ENCODE data around the gene DOLPP1.

Gene DOLPP1

DNA sequence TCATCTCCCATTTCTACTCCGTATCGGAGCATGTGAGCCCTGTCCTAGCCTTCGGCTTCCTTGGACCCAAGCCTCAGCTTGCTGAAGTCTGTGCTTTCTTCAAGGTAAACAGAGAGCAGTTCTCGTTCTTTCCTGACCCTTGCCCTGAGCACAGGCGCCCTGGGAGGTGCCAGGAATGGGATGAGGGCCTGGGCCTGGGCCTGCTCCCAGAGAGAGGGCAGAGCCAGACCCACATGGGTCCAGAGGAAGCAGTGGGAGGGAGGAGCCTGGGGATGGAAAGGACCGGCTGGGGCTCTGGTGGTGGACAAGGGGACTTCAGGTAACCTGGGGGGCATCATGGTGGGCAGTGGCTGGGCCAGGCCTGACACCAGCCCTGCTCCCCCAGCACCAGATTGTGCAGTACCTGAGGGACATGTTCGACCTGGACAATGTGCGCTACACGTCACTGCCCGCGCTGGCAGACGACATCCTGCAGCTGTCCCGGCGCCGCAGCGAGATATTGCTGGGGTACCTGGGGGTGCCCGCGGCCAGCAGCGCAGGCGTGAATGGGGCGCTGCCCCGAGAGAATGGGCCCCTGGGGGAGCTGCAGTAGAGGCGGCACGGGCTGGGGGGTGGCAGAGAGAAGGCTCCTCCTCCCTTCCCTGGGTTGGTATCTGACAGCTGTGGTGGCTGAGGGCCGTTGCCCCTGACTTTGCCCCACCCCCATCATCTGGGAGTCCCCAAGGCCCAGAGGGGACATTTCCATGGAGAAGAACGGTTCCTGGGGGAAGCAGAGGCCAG is 10.9 kb upstream of the DOLPP1 start:
- no peak overlapping the region for H3K27ac ChIP-seq
- H3K79me2 ChIP-seq (ENCODE audit: insufficient read depth, low read depth), result no peaks in the 10 kb centered on the region
- no peaks in the 10 kb centered on the region for H3K27me3 ChIP-seq (ENCODE audit: insufficient read depth, low read depth)
- H3K4me1 ChIP-seq (ENCODE audit: low read depth, poor library complexity, severe bottlenecking), result no peaks in the 10 kb centered on the region
- H3K36me3 ChIP-seq (ENCODE audit: insufficient read depth), result no peaks in the 10 kb centered on the region
- H4K20me1 ChIP-seq (ENCODE audit: insufficient read depth), result no peaks in the 10 kb centered on the region
- no peak for TF ChIP-seq CTCF (conservative IDR thresholded peaks at IDR 0.05; ENCODE audit: low read depth, low read length)
- H2AFZ ChIP-seq (ENCODE audit: low read depth), result no peak overlapping the region
- H3K4me3 ChIP-seq (IDR thresholded peaks at IDR 0.05; ENCODE audit: insufficient read depth, low read depth, low read length), result no peak overlapping the region
- no peak overlapping the region for H3K4me2 ChIP-seq
- H3K9ac ChIP-seq, result no peak overlapping the region

DNA sequence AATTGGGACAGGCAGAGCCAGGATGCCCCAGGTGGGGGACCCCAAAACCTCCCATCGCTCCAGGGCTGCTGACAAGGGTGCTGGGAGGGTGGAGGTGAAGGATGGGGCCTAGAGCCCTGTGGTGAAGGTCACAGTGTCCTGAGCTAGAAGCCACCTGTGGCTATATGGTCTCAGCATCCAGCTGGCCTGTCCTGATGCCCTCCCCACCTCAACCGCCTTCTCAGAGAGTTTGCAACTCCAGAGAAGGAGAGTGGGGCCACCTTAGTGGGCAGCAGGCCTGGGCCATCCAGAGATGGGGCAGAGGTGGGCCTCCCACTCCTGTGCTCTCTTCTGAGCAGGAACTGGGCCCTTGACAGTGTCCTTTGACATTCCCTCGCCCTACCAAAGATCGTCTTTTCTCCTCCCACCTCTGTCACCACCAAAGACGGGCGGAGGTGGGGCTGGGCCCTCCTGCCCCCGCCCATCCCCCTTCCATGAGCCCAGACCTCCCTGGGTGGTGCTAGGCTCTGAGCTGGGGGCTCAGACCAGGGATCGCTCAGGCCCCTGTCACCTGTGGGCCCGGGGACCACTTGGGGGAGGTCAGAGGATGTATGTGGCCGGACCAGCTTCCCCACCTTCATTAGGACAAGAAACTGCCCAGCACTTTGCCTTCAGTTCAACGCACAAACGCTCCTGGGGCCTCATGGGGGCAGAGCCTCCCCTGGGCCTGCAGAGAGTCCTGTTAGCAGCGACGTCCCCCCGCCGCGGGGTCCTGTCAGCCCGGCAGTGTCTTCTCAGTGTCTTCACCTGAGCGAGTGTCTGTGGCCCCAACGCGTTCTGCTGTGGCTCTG is 10.0 kb upstream of the DOLPP1 start:
- H3K27me3 ChIP-seq (ENCODE audit: insufficient read depth, low read depth), result no peaks in the 10 kb centered on the region
- H3K4me3 ChIP-seq (IDR thresholded peaks at IDR 0.05; ENCODE audit: insufficient read depth, low read depth, low read length), result no peak overlapping the region
- H3K27ac ChIP-seq, result no peak overlapping the region
- H4K20me1 ChIP-seq (ENCODE audit: insufficient read depth), result no peaks in the 10 kb centered on the region
- no peaks in the 10 kb centered on the region for H3K4me1 ChIP-seq (ENCODE audit: low read depth, poor library complexity, severe bottlenecking)
- no peak overlapping the region for H3K4me2 ChIP-seq
- H2AFZ ChIP-seq (ENCODE audit: low read depth), result no peak overlapping the region
- H3K9ac ChIP-seq, result no peak overlapping the region
- no peaks in the 10 kb centered on the region for H3K36me3 ChIP-seq (ENCODE audit: insufficient read depth)
- no peaks in the 10 kb centered on the region for H3K79me2 ChIP-seq (ENCODE audit: insufficient read depth, low read depth)
- TF ChIP-seq CTCF (conservative IDR thresholded peaks at IDR 0.05; ENCODE audit: low read depth, low read length), result no peak

DNA sequence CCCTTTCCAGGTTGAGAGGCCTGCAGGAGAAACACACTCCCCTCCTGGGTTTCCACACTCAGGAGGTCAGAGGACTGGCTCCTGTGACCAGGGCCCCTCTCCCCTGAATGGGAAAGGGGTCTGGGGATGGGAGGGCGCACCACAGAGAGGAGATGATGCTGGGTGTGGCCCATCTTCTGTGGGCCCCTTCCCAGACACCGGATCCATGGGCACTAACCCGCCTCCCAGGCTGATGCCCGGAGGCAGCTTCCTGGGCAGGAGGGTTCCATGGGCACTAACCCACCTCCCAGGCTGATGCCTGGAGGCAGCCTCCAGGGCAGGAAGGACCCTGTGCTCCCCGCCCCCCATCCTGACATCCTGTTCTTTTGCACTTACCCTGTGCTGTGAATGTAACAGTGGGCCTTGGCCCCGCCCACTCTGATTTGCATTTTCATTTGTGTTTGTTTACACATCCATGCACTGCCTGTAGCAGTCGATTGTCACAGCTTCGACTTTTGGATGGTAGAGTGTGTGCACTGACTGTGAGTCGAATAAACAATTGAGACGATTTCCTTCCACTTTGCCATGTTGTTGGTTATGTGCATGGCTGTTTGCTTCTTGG is 9.3 kb upstream of the DOLPP1 start:
- Histone ChIP-seq H3K4me3 (IDR thresholded peaks at IDR 0.05; ENCODE audit: insufficient read depth, low read depth, low read length) (no peak overlapping the region), H3K27ac (no peak overlapping the region), H4K20me1 (ENCODE audit: insufficient read depth) (no peaks in the 10 kb centered on the region), H3K4me1 (ENCODE audit: low read depth, poor library complexity, severe bottlenecking) (no peaks in the 10 kb centered on the region), H3K79me2 (ENCODE audit: insufficient read depth, low read depth) (no peaks in the 10 kb centered on the region), H3K27me3 (ENCODE audit: insufficient read depth, low read depth) (no peaks in the 10 kb centered on the region), H3K4me2 (no peak overlapping the region), H3K9ac (no peak overlapping the region), H3K36me3 (ENCODE audit: insufficient read depth) (no peaks in the 10 kb centered on the region), H2AFZ (ENCODE audit: low read depth) (no peak overlapping the region)
- TF ChIP-seq CTCF (conservative IDR thresholded peaks at IDR 0.05; ENCODE audit: low read depth, low read length), result no peak

DNA sequence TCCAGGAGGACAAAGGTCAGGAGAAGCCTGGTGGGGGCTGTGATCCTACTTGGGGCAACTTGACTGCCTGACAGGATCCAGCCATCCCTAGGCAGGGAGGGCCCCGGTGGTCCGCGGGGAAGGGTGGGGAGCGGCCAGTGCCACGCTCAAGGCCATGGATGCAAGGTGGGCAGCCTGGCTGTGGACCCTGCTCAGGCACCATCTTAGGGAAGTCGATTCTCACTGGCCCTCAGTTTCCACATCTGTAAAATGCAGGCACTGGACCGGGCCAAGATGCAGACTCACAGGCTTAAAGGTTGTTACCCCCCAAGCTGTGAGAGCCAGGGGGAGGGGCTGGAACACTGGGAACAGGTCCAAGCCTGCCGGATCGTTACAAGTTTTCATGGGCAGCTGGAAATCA is 8.7 kb upstream of the DOLPP1 start:
- no peaks in the 10 kb centered on the region for H3K36me3 ChIP-seq (ENCODE audit: insufficient read depth)
- H3K9ac ChIP-seq, result no peak overlapping the region
- H4K20me1 ChIP-seq (ENCODE audit: insufficient read depth), result no peaks in the 10 kb centered on the region
- no peaks in the 10 kb centered on the region for H3K79me2 ChIP-seq (ENCODE audit: insufficient read depth, low read depth)
- TF ChIP-seq CTCF (conservative IDR thresholded peaks at IDR 0.05; ENCODE audit: low read depth, low read length), result no peak
- H3K27ac ChIP-seq, result no peak overlapping the region
- H3K4me1 ChIP-seq (ENCODE audit: low read depth, poor library complexity, severe bottlenecking), result no peaks in the 10 kb centered on the region
- no peak overlapping the region for H3K4me3 ChIP-seq (IDR thresholded peaks at IDR 0.05; ENCODE audit: insufficient read depth, low read depth, low read length)
- no peak overlapping the region for H3K4me2 ChIP-seq
- no peak overlapping the region for H2AFZ ChIP-seq (ENCODE audit: low read depth)
- H3K27me3 ChIP-seq (ENCODE audit: insufficient read depth, low read depth), result no peaks in the 10 kb centered on the region

Data from KMS-11 (cell line).